ENCODE data around the gene SLAMF1.
"Not testable (repeated sequence)": the region's sequence is repeated elsewhere in the genome, so short reads cannot be mapped to it uniquely, and the experiment has no call there.

SLAMF1 gene

DNA sequence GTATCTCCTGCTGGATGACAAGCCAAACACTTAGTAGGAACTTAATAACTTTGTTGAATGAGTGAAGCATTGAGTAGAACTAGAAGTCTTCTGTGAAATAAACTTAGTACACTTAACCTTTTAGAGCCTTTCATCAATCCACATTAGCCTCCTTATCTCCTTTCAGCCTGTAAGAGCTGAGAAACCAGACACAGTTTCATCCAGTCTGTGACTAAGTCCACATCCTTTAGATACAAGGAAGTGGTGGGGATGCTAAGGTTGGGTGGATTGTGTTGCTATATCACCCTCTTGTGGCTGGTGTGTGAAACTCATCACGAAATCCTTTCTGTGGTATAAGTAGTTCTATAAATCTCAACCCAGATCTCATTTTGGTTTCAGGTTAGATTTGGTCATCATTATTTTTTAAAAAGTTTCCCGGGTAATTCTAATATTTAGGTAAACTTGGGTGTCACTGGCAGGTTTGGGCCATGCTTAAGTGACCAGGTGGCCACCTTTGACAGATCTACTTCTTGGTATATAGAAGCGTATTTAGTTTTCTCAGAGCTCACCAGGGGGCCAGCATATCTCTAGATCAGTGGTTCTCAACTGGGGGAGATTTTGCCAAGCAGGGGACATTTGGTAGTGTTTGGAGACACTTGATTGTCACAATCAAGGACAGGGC is 39.7 kb downstream of the SLAMF1 start:
- DNase-seq (ENCODE audit: low read depth in 1 of 2, low spot score in 1 of 2), result peak in 1 of 2 donors; percentile 45

DNA sequence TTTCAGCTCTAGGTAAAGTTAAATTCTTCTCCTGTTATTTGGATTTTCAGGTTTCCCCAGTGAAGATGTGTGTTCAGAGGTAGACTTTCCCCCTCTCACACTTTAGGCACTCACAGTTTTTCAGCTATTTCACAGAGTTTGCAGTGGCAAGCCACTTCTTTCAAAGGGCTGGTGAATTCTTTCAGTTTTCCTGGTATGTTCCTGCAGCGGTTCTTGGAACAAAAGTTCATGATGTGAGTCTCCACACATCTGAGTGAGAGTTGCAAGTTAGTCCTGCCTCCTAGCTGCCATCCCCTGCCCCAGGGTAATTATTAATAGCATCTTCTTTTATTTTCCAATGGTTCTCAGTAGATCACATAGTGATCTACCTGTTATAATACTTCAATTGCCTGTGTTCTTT is 40.2 kb downstream of the SLAMF1 start:
- DNase-seq (ENCODE audit: low read depth in 1 of 2, low spot score in 1 of 2), result no peak

DNA sequence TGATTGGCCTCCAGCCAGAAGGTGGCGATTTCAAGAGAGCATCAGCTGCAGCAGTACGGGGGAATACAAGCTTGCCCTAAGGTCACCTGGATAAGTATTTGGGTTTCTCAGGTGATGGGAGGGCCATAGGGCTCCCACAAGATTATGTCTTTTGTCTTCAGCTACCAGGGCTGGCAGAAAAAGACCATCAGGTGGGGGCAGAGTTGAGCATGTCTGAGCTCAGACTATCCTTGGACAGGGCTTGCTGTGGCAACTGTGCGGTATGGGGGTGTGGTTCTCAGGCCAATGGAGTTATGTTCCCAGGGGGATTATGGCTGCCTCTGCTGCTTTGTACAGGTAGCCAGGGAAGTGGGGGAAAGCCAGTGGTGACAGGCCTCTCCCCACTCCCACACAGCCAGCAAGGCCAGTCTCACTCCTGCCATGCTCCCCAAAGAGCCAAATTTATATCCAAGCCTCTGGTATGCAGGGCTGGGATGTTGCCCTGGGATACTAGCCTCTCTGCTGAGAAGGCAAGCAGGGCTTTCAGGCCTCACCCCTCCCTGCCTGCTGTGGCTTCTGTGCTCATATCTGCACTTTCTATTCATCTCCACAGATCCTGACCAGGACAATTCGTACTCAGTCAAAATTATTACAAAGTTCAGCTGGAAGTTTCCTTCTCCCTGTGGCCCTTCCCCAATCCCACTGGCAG is 40.9 kb downstream of the SLAMF1 start:
- no peak for DNase-seq (ENCODE audit: low read depth in 1 of 2, low spot score in 1 of 2)

DNA sequence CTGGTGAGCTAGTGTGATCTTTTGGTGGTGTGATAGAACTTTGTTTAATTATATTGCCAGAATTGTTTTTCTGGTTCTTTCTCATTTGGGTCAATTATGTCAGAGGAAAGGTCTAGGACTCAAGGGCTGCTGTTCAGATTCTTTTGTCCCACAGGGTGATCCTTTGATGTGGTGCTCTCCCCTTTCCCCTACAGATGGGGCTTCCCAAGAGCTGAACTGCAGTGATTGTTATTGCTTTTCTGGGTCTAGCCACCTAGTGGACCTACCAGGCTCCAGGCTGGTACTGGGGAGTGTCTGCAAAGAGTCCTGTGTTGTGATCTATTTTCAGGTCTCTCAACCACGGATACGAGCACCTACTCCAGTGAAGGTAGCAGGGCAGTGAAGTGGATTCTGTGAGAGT is 41.6 kb downstream of the SLAMF1 start:
- no peak for DNase-seq (ENCODE audit: low read depth in 1 of 2, low spot score in 1 of 2)

DNA sequence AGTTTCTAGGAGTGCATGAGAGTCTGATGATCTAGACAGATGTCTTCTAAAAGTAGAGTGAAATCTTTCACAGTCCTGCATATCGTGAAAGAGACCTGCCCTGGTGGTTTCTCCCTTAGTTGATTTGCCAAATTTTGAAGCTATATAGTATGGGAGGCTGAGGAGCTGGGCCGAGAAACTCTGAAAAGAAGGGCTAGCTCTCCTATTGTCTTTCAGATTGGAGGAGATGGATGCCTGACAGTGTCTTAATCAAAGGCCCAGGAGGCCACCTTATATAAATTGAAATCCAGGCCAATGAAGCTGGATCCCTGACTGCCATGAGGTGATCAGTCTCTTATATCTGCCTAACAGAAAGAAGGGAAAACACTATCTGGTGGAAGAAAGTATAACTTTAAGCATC is 49.1 kb downstream of the SLAMF1 start:
- DNase-seq (ENCODE audit: low read depth in 1 of 2, low spot score in 1 of 2), result no peak

DNA sequence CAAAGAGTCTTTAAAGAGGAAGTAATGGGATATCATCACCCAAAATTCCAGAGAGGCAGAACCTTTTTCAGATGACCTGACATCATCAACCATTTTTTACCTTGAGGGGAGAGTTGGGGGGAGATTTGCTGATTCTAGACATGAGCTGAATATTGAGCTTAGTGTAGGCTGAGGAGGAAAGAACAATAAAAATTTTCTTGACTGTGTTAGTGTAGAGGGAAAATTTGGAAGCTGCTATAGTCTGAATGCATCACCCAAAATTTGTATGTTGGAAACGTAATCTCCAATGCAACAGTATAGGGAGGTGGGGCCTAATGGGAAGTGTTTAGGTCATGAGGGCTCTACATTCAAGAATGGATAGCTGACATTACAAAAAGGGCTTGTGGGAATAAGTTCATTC is 49.8 kb downstream of the SLAMF1 start:
- no peak for DNase-seq (ENCODE audit: low read depth in 1 of 2, low spot score in 1 of 2)

- DNase-seq (ENCODE audit: low read depth in 1 of 2, low spot score in 1 of 2), result no peak
Observed at GRCh38 chr1:160590488-160590887, 56.4 kb downstream of the SLAMF1 start.

DNA sequence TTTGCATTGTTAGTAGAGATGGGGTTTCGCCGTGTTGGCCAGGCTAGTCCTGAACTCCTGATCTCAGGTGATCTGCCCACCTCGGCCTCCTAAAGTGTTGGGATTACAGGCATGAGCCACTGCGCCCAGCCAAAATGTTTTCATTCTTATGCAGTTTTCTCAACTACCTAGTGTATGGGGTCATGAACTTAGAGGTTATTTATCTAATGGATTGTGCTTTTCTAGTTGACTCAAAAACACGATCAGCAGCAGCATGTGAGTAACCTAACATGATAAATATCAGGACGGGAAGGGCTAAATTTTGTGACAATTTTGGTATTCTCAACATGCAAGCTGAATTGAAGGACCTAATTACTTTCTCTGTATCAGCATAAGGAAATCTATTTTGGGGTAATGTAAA is 58.4 kb downstream of the SLAMF1 start:
- DNase-seq (ENCODE audit: low read depth in 1 of 2, low spot score in 1 of 2), result no peak

- DNase-seq (ENCODE audit: low read depth in 1 of 2, low spot score in 1 of 2), result no peak
Observed at GRCh38 chr1:160584784-160585183, 62.1 kb downstream of the SLAMF1 start.

DNA sequence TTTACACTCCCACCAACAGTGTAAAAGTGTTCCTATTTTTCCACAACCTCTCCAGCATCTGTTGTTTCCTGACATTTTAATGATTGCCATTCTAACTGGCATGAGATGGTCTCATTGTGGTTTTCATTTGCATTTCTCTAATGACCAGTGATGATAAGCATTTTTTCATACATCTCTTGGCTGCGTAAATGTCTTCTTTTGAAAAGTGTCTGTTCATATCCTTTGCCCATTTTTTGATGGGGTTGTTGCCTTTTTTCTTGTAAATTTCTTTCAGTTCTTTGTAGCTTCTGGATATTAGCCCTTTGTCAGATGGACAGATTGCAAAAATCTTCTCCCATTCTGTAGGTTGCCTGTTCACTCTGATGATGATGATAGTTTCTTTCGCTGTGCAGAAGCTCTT is 63.9 kb downstream of the SLAMF1 start:
- not testable (repeated sequence) for DNase-seq (ENCODE audit: low read depth in 1 of 2, low spot score in 1 of 2)

- DNase-seq (ENCODE audit: low read depth in 1 of 2, low spot score in 1 of 2), result no peak
Observed at GRCh38 chr1:160581961-160582360, 64.9 kb downstream of the SLAMF1 start.

DNA sequence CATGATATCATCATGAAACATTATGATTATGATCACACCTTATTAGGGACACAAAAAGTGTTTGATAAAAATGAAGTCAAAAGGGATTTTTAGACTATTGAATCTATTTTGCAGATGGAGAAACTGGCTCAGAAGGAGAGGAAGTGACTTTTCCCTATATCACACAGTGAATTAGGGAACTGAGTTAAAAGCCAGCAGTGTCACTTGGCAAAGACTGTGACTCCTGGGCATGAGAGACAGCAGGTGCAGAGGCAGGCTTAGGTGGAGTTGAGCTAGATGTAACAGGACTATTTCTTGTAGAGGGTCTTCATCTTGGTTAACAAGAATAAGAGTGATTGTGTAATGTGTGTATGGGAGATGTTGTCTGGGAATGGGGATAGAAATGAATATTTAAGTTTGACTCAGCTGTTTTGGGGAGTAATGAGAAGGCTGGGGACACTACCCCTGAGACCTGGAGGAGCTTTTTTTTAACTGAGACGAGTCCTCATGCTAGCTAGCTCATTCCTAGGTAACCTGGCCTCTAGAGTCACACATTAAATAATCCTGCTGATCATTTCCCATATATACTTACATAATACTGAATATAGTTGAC is 66.5 kb downstream of the SLAMF1 start:
- no peak for DNase-seq (ENCODE audit: low read depth in 1 of 2, low spot score in 1 of 2)

DNA sequence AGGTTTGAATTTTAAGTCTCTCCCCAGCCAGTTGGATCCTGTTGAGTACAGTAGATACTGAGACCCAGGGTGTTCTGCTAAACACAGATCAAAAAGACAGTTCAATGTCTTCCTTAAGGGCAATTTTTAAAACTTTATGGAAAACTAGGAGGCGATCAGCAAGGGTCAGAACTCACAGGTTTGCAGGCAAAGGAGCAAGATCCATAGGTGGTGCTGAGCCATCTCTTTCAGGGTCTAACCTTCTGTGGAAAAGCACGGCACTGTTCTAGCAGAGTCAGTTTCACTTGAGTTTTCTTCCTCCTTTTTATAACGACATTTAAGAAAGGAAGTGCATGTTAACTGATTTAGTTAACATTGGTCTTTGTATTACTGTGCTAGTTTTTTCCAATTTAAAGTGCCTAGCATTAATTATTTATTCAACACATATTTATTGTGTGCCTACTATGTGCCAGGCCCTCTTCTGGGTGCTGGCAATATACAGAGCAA is 67.6 kb downstream of the SLAMF1 start, which contains the start of gene CD84:
Gene CD84 (minus strand): TSS at position 281 of the 486 bp plus-strand sequence. CDS start 59 bp downstream, at position 222.
- DNase-seq (ENCODE audit: low read depth in 1 of 2, low spot score in 1 of 2), result no peak

GRCh38 chr1:160578525-160579191 is 68.2 kb downstream of the SLAMF1 start:
- no peak for DNase-seq (ENCODE audit: low read depth in 1 of 2, low spot score in 1 of 2)

DNA sequence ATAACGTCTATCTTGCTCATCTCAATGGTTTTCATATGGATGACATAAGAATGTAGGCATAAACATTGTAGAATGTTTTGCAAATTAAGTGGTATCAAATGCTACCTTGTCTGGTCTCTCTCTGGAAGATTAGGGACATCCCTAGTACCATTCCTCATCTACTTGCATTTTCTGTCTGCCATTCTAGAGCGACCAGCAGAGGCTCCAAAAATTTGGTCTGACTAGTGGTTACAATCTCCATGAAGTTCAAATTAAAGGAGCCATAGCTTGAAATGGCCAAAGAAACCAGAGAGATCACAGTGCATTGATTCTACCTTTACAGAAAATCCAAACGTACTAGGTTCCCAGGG is 68.7 kb downstream of the SLAMF1 start:
- DNase-seq (ENCODE audit: low read depth in 1 of 2, low spot score in 1 of 2), result no peak

DNA sequence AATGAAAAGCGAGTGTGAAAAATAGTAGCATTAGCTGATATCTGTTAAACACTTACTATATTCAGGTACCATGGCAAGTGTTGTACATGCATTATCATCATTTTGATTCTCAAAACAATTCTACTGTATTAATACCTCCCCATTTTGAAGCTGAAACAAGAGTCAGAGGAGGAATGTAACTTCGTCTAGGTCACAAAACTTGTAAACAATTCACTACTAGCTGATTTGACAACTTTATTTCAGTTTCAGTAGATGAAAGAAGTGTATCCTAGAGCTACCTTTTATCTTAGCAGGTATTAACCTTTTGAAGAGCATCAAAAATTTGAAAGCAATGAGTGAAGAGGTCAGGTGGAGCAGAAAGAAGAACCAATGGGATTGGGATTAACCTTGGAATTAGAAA is 69.2 kb downstream of the SLAMF1 start:
- no peak for DNase-seq (ENCODE audit: low read depth in 1 of 2, low spot score in 1 of 2)

GRCh38 chr1:160576884-160577283 is 70.0 kb downstream of the SLAMF1 start:
- DNase-seq (ENCODE audit: low read depth in 1 of 2, low spot score in 1 of 2), result no peak

- no peak for DNase-seq (ENCODE audit: low read depth in 1 of 2, low spot score in 1 of 2)
Observed at GRCh38 chr1:160576390-160576789, 70.5 kb downstream of the SLAMF1 start.

DNA sequence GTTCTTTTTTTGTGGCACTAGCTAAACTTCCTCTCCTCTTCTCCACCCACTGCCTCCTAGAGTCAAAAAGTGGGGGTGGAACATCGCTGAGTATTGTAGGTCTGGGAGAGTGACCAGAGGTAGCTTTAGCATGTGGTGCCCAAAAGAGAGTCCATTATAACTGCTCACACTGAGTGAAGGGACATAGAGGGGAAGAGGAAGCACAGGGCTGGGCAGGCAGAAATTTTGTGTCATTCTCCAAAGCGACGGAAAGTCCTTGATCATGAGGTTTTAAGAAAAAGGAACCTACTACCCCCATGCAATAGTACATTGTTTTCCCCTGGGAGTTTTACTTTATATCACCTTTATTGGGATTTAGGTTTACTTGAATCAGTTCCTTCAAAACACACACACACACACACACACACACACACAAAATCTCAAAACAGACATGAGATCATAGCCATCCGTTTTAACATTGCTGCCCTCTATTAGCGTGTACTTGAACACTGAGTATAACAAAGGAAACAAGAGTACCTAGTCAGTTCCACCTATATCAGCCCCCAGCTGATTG is 71.7 kb downstream of the SLAMF1 start:
- DNase-seq (ENCODE audit: low read depth in 1 of 2, low spot score in 1 of 2), result no peak

DNA sequence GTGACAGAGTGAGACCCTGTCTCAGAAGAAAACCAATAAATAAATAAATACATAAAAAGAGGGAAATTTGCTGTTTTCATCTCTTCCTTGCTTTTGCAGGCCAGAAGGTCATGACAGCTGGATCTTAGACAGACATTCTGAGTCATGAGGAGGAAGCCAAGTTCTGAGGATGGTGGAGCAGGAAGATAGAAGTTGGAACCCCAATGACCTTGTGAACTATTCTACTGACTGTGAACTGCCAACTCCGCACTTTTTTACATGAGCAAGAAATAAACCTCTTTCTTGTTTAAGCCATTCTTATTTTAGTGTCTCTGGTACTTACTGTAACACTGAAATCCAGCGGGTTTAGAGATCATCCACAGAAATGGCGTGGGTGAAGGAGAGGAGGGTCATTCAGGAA is 76.0 kb downstream of the SLAMF1 start:
- no peak for DNase-seq (ENCODE audit: low read depth in 1 of 2, low spot score in 1 of 2)

DNA sequence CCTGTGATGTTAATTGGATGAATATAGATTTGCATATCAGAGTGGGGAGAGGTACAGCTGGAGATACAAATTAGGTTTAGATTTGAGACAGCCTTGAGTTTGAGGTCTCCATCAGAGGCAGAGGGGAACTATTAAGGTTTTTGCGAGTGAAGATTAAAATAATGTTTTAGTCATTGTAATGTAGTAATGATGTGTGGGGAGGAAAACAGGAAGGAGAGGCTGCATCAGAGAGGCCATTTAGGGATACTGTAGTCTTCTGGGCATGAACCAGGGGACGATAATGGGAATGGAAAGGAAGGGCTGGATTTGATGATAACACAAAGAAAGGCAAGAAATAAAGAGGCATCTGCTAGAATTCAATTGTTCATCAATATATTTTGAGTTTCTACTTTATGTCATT is 77.0 kb downstream of the SLAMF1 start:
- DNase-seq (ENCODE audit: low read depth in 1 of 2, low spot score in 1 of 2), result no peak

Data from activated T-helper 1 cell treated with anti-CD3 and anti-CD28 coated beads, Interleukin-2, amount 50 U/mL, for 16 hours (primary cell).